Upper lobe of left lung (tissue), 4 donors: ENCODE measurements around the gene FOXE3.

Experiments used
- EP300 ChIP-seq, 4 donors: sonication (generic); formaldehyde crosslinking; IDR thresholded peaks; one replicate each; pipeline ENCODE4 v1.5.1; 2017; ENCODE audit warnings: antibody characterized with exemption in 4 of 4, control low read depth in 2 of 4
- POLR2A ChIP-seq, 4 donors: fragments of 450-650 bp; IDR thresholded peaks; one replicate each; pipeline ENCODE4 v1.5.1; 2016 to 2017; ENCODE audit warnings: antibody characterized with exemption in 4 of 4, mild to moderate bottlenecking in 2 of 4
- POLR2AphosphoS5 ChIP-seq, 2 donors: sonication (generic); formaldehyde crosslinking; IDR thresholded peaks; one replicate each; pipeline ENCODE4 v1.5.1; 2017; ENCODE audit warnings: antibody characterized with exemption in 2 of 2
- TF ChIP-seq, protein P1 (sequence below), 6 experiments: fragments of 450-650 bp in 4 of 6; fragments of 200-600 bp in 2 of 6; sonication (generic) in 2 of 6; IDR thresholded peaks; one replicate each; pipeline ENCODE4 v1.5.1; 2016 to 2019; ENCODE audit warnings: antibody characterized with exemption in 6 of 6

DNA sequence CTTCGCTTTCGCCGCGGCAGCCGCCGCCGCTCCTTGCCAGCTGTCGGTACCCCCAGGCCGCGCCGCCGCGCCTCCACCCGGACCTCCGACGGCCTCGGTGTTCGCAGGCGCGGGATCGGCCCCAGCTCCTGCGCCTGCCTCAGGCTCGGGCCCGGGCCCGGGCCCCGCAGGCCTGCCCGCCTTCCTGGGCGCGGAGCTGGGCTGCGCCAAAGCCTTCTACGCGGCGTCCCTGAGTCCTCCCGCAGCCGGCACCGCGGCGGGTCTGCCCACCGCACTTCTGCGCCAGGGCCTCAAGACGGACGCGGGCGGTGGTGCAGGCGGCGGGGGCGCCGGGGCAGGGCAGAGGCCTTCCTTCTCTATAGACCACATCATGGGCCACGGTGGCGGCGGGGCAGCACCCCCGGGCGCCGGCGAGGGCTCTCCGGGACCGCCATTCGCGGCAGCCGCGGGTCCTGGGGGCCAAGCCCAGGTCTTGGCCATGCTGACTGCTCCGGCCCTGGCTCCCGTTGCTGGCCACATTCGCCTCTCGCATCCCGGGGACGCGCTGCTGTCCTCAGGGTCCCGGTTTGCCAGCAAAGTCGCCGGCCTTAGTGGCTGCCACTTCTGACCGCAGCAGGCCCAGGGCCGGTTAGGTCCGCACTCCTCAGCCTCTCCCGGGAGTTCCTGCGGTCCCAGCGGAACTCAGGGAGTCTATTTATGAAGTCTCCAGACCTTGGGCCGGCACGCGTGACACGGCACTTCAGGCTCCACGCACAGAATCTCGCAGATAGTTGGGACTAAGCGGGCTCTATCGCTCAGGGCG lies 23.1 kb downstream of the FOXE3 start:
- TF ChIP-seq, protein P1, sequence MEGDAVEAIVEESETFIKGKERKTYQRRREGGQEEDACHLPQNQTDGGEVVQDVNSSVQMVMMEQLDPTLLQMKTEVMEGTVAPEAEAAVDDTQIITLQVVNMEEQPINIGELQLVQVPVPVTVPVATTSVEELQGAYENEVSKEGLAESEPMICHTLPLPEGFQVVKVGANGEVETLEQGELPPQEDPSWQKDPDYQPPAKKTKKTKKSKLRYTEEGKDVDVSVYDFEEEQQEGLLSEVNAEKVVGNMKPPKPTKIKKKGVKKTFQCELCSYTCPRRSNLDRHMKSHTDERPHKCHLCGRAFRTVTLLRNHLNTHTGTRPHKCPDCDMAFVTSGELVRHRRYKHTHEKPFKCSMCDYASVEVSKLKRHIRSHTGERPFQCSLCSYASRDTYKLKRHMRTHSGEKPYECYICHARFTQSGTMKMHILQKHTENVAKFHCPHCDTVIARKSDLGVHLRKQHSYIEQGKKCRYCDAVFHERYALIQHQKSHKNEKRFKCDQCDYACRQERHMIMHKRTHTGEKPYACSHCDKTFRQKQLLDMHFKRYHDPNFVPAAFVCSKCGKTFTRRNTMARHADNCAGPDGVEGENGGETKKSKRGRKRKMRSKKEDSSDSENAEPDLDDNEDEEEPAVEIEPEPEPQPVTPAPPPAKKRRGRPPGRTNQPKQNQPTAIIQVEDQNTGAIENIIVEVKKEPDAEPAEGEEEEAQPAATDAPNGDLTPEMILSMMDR (IDR thresholded peaks at IDR 0.05), result no peak
- no peak for TF ChIP-seq POLR2A (IDR thresholded peaks at IDR 0.05)
- no peak for TF ChIP-seq EP300 (IDR thresholded peaks at IDR 0.05)
- no peak for TF ChIP-seq POLR2AphosphoS5 (IDR thresholded peaks at IDR 0.05)
